DMS 273 (cell line): Measurements from ENCODE around the gene APC.
"Not testable (repeated sequence)": the region's sequence is repeated elsewhere in the genome, so short reads cannot be mapped to it uniquely, and the experiment has no call there.

Experiments used
- DNase-seq: peaks from one replicate; lab custom pipeline; 2025; ENCODE audit not compliant: unreplicated experiment; lab: John Stamatoyannopoulos, UW

Gene APC

DNA sequence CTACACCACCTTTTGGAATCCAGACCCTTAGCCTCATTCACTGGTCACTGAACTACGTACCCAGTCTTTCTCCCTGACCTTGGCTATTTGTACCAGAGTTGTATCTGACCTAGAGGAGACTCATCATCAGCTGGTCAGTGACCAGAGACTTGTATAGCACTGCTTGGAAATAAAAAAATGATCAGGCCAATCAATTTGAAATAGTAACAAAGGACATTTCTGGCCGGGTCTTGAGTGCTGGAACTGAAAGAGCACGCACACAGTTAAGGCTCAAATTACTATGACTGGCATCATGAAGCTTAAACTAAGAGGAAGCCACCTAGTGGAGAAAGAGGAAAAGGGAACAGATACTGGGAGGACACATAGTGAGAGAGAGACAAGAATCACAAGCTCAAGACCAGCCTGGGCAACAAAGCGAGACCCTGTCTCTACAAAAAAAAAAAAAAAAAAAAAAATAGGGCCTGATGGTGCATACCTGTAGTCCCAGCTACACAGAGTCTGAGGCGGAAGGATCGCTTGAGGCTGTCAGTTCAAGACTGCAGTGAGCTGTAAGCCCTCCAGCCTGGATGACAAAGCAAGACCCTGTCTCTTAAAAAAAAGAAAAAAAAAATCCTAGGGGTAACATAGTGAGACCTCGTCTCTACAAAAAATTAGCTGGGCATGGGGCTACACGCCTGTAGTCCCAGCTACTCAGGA is 110.6 kb downstream of the APC start:
- DNase-seq: peak; percentile 86

DNA sequence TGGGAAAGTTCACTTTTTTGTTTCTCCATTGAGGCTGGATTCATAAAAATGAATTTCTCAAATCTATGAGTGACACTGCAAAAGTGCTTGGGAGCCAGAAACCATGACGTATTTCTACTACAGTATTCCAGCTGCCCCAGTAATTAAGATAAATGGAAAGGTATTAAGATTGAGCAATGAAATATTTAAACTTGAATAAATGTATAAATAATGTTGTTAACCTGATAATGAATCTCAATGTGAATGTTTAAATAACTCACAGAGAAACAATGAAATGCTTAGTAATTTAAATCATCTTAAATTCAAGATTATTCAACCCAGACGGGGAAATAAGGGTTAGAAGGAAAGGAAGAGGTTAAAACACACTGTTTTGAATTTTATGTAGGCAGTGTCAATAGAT is 112.2 kb downstream of the APC start:
- DNase-seq: no peak

DNA sequence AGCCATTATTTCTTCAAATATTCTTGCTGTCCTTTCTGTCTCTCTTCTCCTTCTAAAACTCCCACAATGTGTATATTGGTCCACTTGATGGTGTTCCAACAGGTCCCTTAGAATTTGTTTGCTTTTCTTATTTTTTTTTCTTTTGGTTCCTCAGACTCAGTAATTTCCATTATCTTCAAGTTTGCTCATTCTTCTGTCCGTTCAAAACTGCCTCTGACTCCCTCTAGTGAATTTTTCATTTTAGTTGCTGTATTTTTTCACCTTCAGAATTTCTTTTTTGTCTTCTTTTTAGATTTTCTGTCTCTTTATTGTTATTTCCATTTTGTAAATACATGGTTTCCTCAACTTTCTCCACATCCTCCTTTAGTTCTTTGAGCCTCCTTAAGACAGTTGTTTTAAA is 117.0 kb downstream of the APC start:
- DNase-seq: no peak

DNA sequence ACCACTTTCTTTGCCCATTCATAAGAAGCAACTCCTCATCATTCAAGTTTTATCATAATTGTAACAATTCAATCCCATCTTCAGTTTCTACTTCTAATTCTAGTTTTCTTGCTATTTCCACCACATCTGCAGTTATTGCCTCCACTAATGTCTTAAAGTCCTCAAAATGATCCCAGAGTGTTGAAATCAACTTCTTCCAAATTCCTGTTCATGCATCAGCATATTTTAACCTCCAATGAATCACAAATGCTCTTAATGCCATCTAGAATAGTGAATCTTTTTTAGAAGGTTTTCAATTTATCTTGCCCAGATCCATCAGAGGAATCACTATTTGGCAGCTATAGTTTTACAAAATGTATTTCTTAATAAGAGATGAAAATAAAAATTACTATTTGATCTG is 120.2 kb downstream of the APC start:
- no peak for DNase-seq

DNA sequence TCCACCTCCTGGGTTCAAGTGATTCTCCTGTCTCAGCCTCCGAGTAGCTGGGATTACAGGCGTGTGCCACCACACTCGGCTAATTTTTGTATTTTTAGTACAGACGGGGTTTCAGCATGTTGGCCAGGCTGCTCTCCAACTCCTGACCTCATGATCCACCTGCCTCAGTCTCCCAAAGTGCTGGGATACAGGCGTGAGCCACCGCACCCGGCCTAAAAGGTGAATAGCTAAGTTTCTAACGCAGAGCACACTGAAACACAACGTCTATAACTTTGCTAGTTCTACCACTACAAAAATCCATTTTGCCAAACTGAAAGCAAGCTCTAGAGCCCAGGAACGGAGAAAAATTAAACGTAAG is 122.9 kb downstream of the APC start:
- not testable (repeated sequence) for DNase-seq

DNA sequence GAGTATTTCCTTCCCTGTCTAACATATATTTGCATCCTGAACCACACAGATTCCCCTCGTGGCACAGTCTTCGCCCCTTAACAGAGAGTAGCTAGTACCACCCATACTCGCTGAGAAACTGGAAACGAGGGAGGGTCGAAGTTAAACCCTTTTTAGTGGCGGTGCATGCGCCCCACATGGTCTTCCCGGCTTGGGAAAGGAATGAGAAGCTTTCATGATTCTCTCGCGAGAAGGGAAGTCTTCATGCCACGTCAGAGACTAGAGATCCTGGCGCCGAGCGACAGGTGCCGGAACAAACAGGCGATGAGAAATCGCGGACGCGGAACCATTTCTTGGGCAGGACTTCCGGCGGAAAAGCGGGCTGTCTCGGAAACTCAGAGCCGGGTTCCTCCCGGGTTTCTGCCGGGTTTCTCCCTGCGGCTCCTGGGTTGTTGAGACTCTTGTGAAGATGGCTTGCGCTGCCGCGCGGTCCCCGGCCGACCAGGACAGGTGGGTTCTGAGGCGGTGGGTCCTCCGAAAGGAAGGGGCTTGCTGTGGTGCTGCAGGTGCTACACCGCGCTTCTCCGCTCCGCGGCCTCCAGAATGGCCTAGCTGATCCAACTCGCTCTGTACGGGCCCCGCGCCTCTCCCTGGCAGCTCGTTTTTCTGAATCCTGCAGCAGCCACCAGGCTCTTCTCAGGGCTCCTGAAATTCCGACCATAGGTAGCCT is 123.4 kb downstream of the APC start, which contains the start of gene SRP19:
SRP19 (plus strand) TSS at position 359 of the 709 bp plus-strand sequence; CDS start at position 449, 90 bp downstream.
- DNase-seq: peak; percentile 99

DNA sequence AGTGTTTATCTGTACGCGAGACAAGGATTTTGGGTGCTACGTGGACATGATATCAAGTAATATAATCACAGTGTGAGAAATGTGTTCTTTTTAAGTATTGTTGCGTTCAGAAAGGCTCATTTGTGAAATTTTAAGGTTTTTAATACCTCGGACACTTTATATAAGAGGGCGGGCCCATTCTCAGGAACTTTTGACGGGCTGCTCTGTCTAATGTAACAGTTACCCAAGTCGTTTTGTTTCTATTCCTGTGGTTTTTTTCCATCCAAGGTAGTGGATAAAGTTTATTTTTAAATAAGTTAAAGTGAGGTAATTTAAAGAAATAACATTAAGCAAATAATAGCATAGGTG is 123.9 kb downstream of the APC start:
- DNase-seq: no peak

DNA sequence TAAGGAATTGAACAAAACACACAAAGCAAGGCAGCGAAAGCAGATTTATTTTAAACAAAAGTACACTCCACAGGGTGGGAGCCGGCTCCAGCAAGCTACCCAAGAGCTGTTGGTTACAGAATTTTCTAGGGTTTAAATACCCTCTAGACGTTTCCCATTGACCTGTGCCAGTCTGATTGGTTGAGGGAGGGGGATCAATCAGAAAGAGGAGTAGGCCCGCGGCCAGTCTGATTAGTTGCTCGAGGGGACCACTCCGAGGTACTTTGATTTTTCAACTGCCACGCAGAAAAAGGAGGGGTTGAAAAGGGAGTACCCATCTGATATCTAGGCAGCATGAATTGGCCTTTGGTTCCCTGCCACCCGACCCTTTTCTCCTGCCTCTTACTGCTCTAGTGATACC is 124.4 kb downstream of the APC start:
- peak; percentile 42 for DNase-seq

DNA sequence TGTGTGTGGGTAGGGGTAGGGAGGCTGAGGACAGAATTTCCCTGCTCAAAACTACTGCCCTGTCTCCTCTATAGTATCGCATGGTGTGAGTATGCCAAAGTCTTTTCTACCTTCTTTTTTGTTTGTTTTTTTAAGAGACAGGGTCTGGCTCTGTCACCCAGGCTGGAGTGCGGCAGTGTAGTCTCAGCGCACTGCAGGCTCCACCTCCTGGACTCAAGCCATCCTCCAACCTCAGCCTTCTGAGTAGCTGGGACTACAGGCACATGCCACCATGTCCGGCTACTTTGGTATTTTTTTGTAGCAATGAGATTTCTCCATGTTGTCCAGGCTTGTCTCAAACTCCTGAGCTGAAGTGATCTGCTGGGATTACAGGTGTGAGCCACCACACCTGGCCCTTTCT is 125.9 kb downstream of the APC start:
- DNase-seq: no peak

DNA sequence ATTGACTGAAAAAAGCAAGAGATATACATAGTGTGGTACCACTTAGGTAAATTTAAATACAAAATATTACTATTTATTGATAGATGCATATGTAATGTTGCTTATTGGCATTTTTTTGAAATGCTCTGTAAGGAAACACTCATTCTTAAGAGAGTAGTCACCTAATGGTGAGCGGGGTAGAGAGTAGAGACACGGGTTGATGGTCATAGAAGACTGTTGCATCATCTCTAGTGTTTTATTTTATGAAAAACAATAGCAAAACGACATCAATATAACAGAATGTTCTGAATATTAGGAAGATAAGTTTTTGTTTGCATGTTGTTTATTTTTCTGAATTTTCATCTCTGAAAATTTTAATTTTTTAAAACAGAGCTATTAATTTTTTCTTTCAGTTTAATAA is 127.4 kb downstream of the APC start:
- DNase-seq: no peak

DNA sequence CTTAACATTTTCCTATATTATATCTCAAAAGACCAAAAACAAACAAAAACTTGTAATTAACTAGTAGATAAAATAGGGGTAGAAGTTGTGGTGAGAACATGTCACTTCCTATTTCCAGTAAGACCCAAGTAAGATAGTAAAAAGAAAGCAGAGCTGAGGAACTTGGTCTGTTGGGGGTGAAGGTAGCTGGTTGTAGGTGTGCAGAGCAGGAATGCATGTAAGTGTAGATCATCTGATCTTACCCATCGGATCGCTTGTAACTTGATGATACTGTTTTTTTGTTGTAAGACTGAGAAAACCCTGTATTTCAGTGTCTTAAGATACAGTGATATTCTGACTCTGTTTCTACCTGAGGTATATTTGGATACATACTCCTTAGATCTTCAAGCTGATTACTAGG is 129.1 kb downstream of the APC start:
- no peak for DNase-seq

DNA sequence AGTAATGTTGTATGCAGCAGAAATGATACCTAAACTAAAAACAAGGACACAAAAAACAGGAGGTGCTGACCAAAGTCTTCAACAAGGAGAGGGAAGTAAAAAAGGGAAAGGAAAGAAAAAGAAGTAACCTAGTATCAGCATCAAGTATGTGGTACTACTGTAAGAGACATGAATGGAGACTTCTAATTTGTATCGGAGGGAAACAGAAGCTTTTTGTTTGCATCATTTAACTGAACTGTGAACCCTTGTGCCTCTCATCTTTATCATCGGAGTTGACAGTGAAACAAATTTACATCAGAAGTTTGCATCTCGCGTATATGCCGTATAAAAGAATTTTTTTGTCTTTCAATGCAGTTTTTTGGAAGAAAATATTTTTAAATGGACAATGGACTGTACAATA is 129.7 kb downstream of the APC start:
- DNase-seq: no peak

DNA sequence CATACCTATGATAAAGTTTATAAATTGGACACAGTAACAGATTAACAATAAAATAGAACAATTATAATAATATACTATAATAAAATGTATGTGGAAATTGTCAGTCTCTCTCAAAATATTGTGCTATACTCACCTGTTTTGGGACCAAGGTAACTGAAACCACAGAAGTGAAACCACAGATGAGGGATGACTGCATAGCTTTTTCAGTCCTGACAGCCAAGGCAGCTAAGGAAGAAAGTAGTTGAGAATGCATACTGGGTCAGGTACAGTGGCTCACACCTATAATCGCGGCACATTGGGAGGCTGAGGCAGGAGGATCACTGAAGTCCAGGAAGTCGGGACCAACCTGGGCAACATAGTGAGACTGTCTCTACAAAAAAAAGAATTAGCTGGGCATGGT is 132.3 kb downstream of the APC start:
- DNase-seq: no peak

DNA sequence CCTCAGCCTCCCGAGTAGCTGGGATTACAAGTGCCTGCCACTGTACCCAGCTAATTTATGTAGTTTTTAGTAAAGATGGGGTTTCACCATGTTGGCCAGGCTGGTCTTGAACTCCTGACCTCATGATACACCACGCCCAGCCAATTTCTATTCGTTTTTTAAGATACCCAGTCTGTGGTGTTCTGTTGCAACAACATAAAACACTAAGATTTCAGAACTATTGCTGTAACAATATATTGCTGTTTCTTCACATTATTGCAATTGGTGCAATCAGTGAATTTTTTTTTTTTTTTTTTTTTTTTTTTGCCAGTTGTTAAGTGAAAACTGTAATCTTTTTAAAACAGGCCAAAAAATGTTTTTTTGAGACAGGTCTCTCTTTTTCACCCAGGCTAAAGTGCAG is 133.3 kb downstream of the APC start:
- DNase-seq: no peak

DNA sequence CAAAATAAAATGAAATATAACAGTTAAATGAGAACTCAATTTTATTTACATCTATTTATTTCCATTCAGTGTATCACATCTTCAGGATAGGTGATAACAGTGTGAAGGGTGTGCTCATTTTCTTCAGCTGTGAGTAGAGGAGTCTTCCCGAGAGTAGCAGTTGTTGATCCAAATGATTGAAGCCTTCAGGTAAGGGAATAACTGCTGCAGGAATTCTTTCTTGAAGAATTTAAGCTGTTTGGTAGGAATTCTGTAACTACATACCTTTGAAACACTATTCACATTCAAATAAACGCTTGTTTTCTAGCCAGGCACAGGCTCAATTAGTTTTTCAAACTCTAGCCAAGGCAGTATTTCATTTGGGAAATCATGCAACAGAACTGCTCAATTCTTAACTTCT is 138.7 kb downstream of the APC start:
- DNase-seq: no peak

DNA sequence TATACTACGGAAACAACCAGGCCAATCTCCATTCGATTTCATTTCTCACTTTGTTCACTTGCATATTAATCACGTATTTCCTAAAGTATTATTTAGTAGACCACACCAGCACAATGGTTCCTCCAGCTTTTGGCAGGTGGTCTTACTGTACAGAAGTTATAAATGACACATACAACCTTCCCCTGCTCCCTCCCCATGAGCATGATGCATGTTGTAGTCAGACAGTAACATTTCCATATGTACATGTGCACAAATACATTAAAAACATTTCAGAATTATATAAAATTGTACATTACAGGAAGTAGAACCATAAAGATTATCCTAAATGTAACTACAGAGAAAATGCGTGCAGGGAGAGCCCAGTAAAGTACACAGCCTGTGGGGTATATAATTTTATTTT is 140.4 kb downstream of the APC start:
- no peak for DNase-seq

DNA sequence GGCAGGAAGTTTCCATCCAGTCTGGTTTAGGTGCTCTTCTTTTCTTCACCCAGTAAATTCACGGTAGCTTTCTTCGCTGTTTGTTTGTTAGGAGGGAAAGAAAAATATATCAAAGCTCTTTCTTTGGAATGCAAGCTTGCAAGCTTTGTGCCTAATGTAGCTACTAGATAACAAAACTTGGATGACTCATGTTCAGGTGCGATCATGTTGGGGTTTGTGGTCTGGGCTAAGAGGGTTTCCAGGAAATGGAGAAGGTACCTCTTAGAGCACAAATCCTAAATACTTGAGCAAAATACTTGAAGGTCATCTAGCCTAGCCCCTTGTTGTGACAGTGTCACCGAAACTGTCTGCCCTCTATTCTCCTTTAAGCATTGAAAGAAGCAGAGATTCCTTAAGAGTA is 141.1 kb downstream of the APC start:
- no peak for DNase-seq

DNA sequence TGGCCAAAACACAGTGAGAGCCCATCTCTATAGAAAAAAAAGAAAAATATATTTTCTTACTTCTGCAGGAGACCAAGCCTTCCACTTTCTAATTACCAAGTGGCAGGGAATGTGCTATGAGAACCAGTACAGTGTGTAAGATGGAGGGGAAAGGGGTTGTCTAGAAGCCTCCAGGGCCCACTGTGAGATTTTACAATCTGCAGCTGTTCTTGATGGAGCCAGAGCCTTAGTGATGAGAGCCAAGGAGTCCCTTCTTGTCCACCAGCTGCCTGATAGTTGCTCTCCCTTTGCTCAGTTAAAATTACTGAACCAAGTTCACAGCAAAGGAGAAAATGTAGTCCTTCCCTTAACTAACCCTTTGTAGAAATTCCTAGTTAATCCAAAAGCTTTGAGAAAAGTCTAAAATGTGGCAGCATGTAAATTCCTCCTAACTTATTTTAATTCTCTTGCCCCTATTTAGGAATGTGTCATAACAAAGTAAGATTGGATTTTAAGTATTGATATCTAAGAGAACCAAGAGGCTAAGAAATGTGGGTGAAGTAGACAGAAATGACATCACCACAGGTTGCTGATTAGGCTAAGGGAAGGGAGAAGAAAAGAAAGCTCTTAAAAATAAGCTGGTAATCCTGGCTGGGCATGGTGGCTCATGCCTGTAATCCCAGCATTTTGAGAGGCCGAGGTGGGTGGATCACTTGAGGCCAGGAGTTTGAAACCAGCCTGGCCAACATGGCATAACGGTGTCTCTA is 142.7 kb downstream of the APC start:
- DNase-seq: no peak

DNA sequence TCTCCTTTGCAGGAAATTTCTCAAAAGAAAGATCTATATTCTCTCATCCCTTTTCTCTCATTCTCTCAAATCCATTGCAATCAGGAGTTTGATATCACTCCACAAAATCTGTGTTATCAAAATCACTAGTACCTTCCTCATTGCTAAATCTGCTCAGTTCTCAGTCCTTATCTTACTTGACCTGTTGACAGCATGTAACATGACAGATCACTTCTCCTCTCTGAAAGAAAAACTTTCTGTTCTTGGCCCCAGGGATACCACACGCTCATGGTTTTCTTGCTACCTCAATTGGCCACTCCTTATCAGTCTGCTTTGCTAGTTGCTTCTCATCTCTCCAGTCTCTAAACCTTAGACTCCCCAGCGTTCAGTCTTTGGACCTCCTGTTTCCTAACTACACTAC is 145.5 kb downstream of the APC start:
- DNase-seq: no peak

DNA sequence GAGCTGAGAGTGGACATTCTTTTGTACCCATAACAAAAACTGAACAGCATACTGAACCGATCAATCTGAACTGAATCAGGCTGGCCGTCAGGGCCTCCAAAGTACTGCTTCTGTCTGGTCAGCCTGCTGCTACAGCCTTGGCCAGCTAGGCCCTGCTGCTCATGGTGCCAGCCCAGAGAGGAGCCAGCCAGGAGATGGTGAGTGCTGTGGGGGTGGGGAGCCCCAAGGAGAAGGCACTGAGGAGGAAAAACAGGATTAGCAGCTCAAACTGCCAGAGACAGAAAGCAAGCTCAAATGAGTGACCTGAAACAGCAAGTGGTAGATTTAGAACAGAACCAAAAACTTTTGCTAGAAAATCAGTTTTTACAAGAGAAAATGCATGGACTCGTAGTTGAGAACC is 147.3 kb downstream of the APC start:
- no peak for DNase-seq

DNA sequence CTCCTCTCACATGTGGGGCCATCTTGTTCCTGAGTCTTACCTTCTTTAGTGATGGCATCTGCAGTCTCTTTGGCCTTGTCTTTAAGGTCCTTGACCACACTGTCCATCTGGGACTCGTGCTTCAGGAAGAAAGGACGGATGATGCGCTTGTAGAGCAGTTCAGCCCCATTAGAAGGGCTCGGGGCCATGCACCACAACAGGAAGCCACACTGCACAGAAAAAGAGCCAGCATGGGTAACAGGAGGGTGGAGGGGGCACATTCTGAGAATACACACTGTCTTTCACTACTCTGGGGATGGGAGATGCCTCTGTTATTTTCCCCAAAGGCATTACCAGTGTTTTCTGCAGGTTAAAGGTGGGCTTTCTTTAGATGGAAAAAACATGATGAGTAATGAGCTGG is 149.3 kb downstream of the APC start:
- DNase-seq: no peak

DNA sequence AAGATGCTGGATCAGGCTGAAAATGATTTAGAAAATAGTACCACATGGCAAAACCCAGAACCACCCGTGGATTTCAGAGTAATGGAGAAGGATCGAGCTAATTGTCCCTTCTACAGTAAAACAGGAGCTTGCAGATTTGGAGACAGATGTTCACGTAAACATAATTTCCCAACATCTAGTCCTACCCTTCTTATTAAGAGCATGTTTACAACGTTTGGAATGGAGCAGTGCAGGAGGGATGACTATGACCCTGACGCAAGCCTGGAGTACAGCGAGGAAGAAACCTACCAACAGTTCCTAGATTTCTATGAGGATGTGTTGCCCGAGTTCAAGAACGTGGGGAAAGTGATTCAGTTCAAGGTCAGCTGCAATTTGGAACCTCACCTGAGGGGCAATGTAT is 154.4 kb downstream of the APC start:
- DNase-seq: not testable (repeated sequence)
